Endothelial cell of umbilical vein (primary cell): ENCODE results near the gene SFT2D1. TPM values are rescaled to one million over a fixed set of nuclear protein-coding genes. Genes with fewer than 3 reads are reported as not detected.

Experiments used
- BruUV-seq: library from RNA; stranded (reverse); fragments of 400-500 nt; replicated peaks from 2 replicates; lab custom pipeline; 2021; lab: Mats Ljungman, UMichigan
- CTCF ChIA-PET: fragments of 300-600, 350-600 bp; sonication (Branson Sonifier 250); formaldehyde crosslinking; loops from one replicate; lab custom pipeline; 2021; ENCODE audit warnings: antibody characterized with exemption, inconsistent platforms; lab: Charles Lee
- POLR2A ChIA-PET: fragments of 300-600, 350-600 bp; sonication (Branson Sonifier 250); formaldehyde crosslinking; loops from one replicate; lab custom pipeline; 2021; ENCODE audit warnings: antibody characterized with exemption, inconsistent platforms; lab: Charles Lee
- DNase-seq: peaks from one replicate; pipeline ENCODE4 v3.0.0-alpha.2; 2011; ENCODE audit warnings: low read depth, low spot score
- FAIRE-seq: peaks from 2 replicates; lab custom pipeline; 2011; peaks lifted over from hg19 to GRCh38; lab: Jason Lieb, UNC
- H2AFZ ChIP-seq: 2 replicates; pipeline ENCODE4 v1.6.0; 2012; ENCODE audit warnings: low read depth, low read length, control low read depth, inconsistent platforms
- H3K27ac ChIP-seq: 2 replicates; pipeline ENCODE4 v1.5.1; 2011; ENCODE audit warnings: low read depth, mild to moderate bottlenecking, control low read depth, low read length, moderate library complexity; ENCODE audit not compliant: insufficient read depth
- H3K27me3 ChIP-seq, 2 experiments: 2 replicates each; pipeline versions ENCODE4 v1.6.0 to v1.6.1; 2011; ENCODE audit warnings: low read length in 2 of 2, mixed read lengths in 1 of 2; ENCODE audit not compliant: control insufficient read depth in 2 of 2, insufficient read depth in 2 of 2
- H3K36me3 ChIP-seq, 2 experiments: 2 replicates in 1 of 2; 3 replicates in 1 of 2; pipeline ENCODE4 v1.5.1; 2011; ENCODE audit warnings: low read length in 2 of 2, mild to moderate bottlenecking in 1 of 2, moderate library complexity in 1 of 2; ENCODE audit not compliant: control insufficient read depth in 2 of 2, insufficient read depth in 2 of 2; ENCODE audit errors: extremely low read depth in 1 of 2
- H3K4me1 ChIP-seq: 3 replicates; pipeline ENCODE4 v1.5.1; 2011; ENCODE audit warnings: mild to moderate bottlenecking, low read length; ENCODE audit not compliant: control insufficient read depth, insufficient read depth; ENCODE audit errors: extremely low read depth
- H3K4me2 ChIP-seq: 2 replicates; pipeline ENCODE4 v1.6.1; 2011; ENCODE audit warnings: low read length, control low read depth, mixed read lengths; ENCODE audit not compliant: insufficient read depth
- H3K4me3 ChIP-seq, 3 experiments: fragments of 200-600 bp in 1 of 3; sonication (generic), shearing (Covaris generic) in 1 of 3; replicated peaks in 1 of 3; 2 replicates each; pipeline ENCODE4 v1.5.1; 2011 to 2016; ENCODE audit warnings: control low read depth in 3 of 3, low read length in 3 of 3, mild to moderate bottlenecking in 2 of 3, inconsistent platforms in 1 of 3, low read depth in 1 of 3, moderate library complexity in 1 of 3; ENCODE audit not compliant: insufficient read depth in 1 of 3
- H3K79me2 ChIP-seq: 2 replicates; pipeline ENCODE4 v1.6.0; 2012; ENCODE audit warnings: low read length, inconsistent platforms; ENCODE audit not compliant: control insufficient read depth, insufficient read depth
- H3K9ac ChIP-seq: replicated peaks from 2 replicates; pipeline ENCODE3; 2011; ENCODE audit warnings: low read length, control low read depth; ENCODE audit not compliant: insufficient read depth; ENCODE audit errors: extremely low read depth
- H3K9me1 ChIP-seq: replicated peaks from 3 replicates; pipeline ENCODE4 v1.6.0; 2011; ENCODE audit warnings: mild to moderate bottlenecking, low read length; ENCODE audit not compliant: control insufficient read depth, insufficient read depth; ENCODE audit errors: extremely low read depth
- H3K9me3 ChIP-seq: replicated peaks from 2 replicates; pipeline ENCODE4 v1.5.1; 2012; ENCODE audit warnings: low read length, inconsistent platforms; ENCODE audit not compliant: control insufficient read depth, insufficient read depth
- H4K20me1 ChIP-seq: replicated peaks from 2 replicates; pipeline ENCODE3; 2011; ENCODE audit warnings: mild to moderate bottlenecking, low read length; ENCODE audit not compliant: control insufficient read depth, insufficient read depth; ENCODE audit errors: extremely low read depth
- CTCF ChIP-seq, 2 donors: IDR thresholded peaks; 1 replicate in 1 of 2; 2 replicates in 1 of 2; pipeline ENCODE4 v1.5.1; 2011; ENCODE audit warnings: low read length in 2 of 2, mild to moderate bottlenecking in 2 of 2, moderate library complexity in 2 of 2, control low read depth in 1 of 2, inconsistent platforms in 1 of 2, low read depth in 1 of 2; ENCODE audit not compliant: insufficient read depth in 1 of 2; ENCODE audit errors: extremely low read depth in 1 of 2
- EZH2 ChIP-seq: IDR thresholded peaks from 2 replicates; pipeline ENCODE4 v1.6.1; 2012; ENCODE audit warnings: borderline replicate concordance, low read depth, mild to moderate bottlenecking, moderate library complexity, low read length, inconsistent platforms; ENCODE audit not compliant: severe bottlenecking
- FOS ChIP-seq: IDR thresholded peaks from 2 replicates; pipeline ENCODE4 v1.6.1; 2011; ENCODE audit warnings: mild to moderate bottlenecking, low read length, moderate library complexity, borderline replicate concordance; ENCODE audit not compliant: insufficient read depth
- GATA2 ChIP-seq: IDR thresholded peaks from 2 replicates; pipeline ENCODE4 v1.7.0; 2011; ENCODE audit warnings: low read depth, mild to moderate bottlenecking, moderate library complexity, mixed read lengths, low read length; ENCODE audit not compliant: insufficient read length, insufficient read depth
- MAX ChIP-seq: IDR thresholded peaks from 2 replicates; pipeline ENCODE4 v1.6.1; 2011; ENCODE audit not compliant: insufficient read depth, insufficient read length
- MYC ChIP-seq: IDR thresholded peaks from one replicate; pipeline ENCODE4 v1.6.1; 2011; ENCODE audit warnings: mild to moderate bottlenecking, low read depth, low read length
- POLR2A ChIP-seq: IDR thresholded peaks from 2 replicates; pipeline ENCODE4 v1.6.1; 2012; ENCODE audit warnings: low read depth, mild to moderate bottlenecking, control low read depth, low read length
- POLR2AphosphoS5 ChIP-seq: IDR thresholded peaks from 2 replicates; pipeline ENCODE4 v1.6.1; 2012; ENCODE audit warnings: low read depth, mild to moderate bottlenecking, control low read depth, low read length, moderate library complexity; ENCODE audit not compliant: insufficient read depth
- dilution Hi-C: fragments of 300-500 bp; cut with MboI; formaldehyde crosslinking; loops from one replicate; pipeline ENCODE4 v1.15.0; 2019; ENCODE audit warnings: low sequenced_read_pairs; ENCODE audit not compliant: extremely low pct_ligation_motif_present
- intact Hi-C: fragments of 100-400 bp; cut with micrococcal nuclease; formaldehyde crosslinking; loops from one replicate; pipeline ENCODE4 v1.10.0; 2022
- polyA plus RNA-seq, 4 experiments: library from polyadenylated mRNA; depleted of rRNA in 3 of 4; stranded (reverse) in 3 of 4; unstranded in 1 of 4; fragments of >200 nt; gene quantifications; 2 replicates each; pipeline versions ENCODE4 v1.2.1 to v1.2.3, GENCODE V29; 2011 to 2012; ENCODE audit warnings: missing spikeins in 1 of 4
- total RNA-seq: library from RNA; stranded (reverse); gene quantifications from 2 replicates; pipeline ENCODE4 v1.2.3, GENCODE V29; 2021

The SFT2D1 gene
- total and polyA plus RNA-seq, 2 donors (not counting 3 experiments of a cell fraction or from before 2014, with no cell fraction given): 22.9 to 30.6 TPM

GRCh38 chr6:166379800-166380199, 37.5 kb upstream of the SFT2D1 start:
- Histone ChIP-seq H3K4me2 (no peak overlapping the region), H3K36me3 (no peaks in the 10 kb centered on the region), H3K4me3 (no peak overlapping the region), H2AFZ (no peak overlapping the region), H3K4me1 (peaks cover 4% of the 10 kb centered on the region), H3K27ac (no peak overlapping the region), H3K9ac (no peak overlapping the region), H3K9me3 (no peaks in the 10 kb centered on the region), H3K9me1 (no peaks in the 10 kb centered on the region), H3K27me3 (no peaks in the 10 kb centered on the region), H4K20me1 (no peaks in the 10 kb centered on the region), H3K79me2 (no peaks in the 10 kb centered on the region)
- peak; percentile 92 for DNase-seq
- intact Hi-C loops (no loop called here), dilution Hi-C loops (no loop called here)
- ChIA-PET CTCF (interaction anchor here (1.2 to 3.3 kb wide), 5 partner anchors 14 to 104 kb away, joined by 3 to 25 read pairs (median 21); no protein-coding TSS in a partner anchor), POLR2A (interaction anchor here (1.6 kb wide), 1 partner anchor 247 kb away, joined by 5 read pairs; the partner anchor contains the start of gene RPS6KA2)
- TF ChIP-seq CTCF (IDR thresholded peaks at IDR 0.05; ENCODE audit: extremely low read depth in 1 of 2, insufficient read depth in 1 of 2, low read depth in 1 of 2, low read length in 2 of 2) (no peak), FOS (no peak), GATA2 (no peak), MAX (no peak), EZH2 (no peak), POLR2A (no peak), POLR2AphosphoS5 (no peak), MYC (no peak)
- peak; percentile 77 for FAIRE-seq
- no TSS peak for BruUV-seq
